GM12801 (cell line): ENCODE data around the gene KIAA1217.

Experiments used
- TF ChIP-seq, protein P1 (sequence below): IDR thresholded peaks from one replicate; pipeline ENCODE4 v1.5.1; 2011; ENCODE audit warnings: control low read depth; ENCODE audit not compliant: insufficient read length; ENCODE audit errors: extremely low read depth

The KIAA1217 gene

DNA sequence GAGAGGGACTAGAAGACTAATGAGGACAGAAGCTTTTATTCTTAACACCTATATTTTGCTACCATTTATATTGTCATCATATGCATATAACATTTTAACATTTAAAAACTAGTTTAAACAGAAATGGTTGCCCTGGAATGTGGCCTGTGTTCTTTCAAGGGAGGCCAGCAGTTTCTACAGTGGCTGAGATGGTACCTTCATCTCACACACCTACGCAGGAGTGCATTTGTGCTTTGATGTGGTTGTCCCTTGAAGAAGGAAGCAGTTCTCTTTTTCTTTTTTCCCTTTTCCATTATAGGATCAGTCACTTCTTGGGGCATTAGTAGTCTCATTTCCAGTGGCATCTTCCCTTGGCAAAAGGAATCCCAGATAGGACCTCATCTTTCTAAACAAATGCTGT lies 38.9 kb downstream of the KIAA1217 start:
- TF ChIP-seq, protein P1, sequence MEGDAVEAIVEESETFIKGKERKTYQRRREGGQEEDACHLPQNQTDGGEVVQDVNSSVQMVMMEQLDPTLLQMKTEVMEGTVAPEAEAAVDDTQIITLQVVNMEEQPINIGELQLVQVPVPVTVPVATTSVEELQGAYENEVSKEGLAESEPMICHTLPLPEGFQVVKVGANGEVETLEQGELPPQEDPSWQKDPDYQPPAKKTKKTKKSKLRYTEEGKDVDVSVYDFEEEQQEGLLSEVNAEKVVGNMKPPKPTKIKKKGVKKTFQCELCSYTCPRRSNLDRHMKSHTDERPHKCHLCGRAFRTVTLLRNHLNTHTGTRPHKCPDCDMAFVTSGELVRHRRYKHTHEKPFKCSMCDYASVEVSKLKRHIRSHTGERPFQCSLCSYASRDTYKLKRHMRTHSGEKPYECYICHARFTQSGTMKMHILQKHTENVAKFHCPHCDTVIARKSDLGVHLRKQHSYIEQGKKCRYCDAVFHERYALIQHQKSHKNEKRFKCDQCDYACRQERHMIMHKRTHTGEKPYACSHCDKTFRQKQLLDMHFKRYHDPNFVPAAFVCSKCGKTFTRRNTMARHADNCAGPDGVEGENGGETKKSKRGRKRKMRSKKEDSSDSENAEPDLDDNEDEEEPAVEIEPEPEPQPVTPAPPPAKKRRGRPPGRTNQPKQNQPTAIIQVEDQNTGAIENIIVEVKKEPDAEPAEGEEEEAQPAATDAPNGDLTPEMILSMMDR, result no peak

DNA sequence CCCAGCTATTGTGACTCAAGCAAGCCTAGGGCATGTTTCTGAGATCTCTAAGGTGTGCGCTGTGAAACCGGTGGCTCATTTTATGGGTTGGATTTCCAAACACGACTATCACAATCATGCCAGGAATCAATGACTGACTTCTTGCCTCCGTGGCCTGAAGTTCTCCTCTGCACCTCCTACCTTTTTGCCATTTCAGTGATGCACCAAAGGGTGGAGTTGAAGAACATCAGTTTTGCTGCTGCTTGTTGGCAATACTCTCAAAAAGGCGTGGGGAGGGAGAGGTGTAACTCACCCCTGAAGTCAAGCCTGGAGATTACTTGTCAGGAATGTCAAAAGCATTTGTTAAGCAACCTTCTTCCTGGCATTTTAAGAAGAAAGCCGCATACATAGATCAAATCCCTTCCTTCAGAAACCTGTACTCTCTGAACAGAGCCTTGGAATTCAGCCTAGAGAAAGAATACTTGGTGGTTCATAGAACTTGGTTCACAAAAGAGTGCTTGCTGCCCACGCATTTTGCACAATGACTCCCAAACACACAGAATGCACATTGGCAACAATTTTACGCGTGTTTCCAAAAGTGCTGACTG lies 41.0 kb downstream of the KIAA1217 start:
- TF ChIP-seq, protein P1, result no peak

DNA sequence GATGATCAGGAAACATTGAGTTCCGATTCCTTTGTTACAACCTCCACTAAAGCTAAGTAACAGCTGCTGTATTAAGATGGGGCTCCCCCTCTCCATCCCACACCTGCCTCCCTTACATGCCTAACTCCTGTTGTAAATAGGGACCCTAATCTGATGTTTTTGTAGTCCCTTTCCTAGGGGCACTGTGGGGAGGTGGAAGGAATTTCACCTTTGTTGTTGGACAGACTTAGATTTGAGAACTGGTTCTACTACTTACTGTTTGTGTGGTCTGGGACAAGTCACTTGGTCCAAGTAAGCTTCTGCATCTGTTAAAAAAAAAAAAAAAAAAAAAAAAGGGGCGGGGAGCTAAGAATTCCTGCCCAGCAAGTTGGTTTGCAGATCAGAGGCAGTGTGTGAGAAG lies 42.6 kb downstream of the KIAA1217 start:
- TF ChIP-seq, protein P1, result no peak

DNA sequence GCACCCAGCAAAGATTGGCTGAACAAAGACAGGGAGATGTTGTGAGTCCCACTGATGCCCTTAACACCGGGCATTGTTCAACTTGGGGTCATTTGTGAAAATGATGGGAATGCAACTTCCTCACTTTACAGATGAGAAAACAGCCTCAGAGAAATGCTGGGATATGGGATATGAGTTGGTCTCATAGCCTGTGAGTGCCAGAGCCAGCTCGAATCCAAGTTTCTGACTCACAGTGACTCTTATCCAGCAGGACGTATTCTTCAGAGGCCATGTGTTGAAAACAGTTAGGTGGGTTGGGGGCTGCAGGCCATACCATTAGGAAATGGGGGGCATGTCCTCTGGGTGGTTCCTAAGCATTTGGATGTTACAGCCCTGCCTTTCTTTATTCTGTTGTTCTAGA lies 45.2 kb downstream of the KIAA1217 start:
- TF ChIP-seq, protein P1, result no peak

DNA sequence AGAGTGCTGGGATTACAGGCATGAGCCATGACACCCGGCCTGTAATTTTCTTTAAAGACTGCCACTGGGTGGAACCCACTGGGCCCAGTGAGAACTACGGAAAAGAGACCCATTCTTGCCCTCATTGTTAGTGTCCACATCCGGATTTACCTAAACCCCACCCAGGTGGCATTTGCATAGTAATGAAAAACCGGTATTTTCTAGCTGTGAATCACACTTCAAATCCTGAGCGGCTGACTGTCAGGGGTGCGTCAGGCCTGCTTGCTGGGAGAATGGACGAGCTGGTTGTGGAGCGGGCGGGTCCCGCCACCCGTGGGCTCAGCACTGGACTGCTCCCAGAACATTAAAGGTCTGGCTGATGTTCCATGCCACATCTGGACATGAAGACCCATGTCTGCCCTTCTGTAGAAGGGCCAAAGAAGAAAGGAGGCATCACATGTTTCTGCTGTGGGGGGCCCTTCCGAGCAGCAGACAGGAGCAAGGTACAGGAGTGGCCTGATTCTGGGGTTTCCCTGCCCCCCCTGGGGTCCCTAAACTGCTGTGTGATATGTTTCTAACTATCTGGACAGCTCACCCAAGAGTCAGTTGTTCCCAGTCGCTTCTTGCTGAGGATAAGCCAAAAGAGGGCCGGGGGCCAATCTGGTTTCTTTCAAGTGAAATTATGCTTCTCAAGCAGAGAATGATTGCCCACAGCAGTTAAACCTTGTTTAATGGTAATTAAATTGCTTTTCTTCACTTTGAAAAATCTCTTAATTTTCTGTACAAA lies 46.4 kb downstream of the KIAA1217 start:
- TF ChIP-seq, protein P1, result no peak

DNA sequence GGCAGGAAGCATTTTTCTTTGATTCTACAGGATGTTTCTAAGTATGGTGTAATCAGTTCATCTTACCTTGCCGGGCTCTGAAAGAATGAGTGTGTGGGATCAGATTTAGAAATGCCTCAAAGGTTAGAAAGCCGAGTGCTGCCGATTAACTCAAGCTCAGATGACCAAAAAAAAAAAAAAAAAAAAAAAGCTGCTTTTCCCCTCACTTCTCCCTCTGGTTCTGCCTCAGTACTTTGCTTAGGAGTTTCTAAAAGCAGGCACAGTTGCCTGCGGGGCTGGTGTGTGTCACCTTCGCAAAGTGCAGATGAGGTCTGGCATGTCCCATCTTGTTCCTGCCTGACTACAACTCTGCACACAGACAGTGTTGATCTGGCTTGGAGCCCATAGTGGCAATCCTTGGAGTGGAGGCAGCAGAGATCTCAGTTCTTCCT lies 47.0 kb downstream of the KIAA1217 start:
- TF ChIP-seq, protein P1, result no peak

DNA sequence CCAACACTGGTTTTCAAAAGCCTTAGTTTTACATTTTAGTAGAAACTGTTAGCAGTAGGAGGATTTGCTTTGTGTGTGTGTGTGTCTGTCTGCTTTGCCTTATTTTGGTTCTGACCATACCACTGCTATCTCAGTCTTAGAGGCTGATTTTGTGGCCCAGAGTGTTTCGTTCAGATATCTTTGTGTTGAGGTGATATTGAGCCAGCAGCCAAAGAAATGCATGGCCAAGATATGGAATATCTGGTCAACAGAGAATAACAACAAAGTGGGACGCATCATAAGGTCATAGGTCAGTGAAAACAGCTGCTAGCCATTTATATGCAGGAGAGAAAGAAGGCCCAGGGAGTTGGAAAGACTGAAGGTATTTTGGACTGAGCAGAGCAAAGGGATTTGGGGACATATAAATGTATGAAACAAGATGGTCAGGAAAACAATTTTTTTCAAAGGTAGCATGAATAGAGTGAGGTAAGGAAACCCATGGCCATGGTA lies 47.7 kb downstream of the KIAA1217 start:
- TF ChIP-seq, protein P1, result no peak
